Mammary epithelial cell (primary cell): ENCODE results near the gene GABRR1.

ENCODE experiments used
- CTCF ChIP-seq, 2 donors: IDR thresholded peaks in 1 of 2; conservative IDR thresholded peaks in 1 of 2; 2 replicates each; pipeline ENCODE4 v1.5.1; 2011 to 2012; ENCODE audit warnings: inconsistent platforms in 2 of 2, low read length in 2 of 2, mild to moderate bottlenecking in 2 of 2, control low read depth in 1 of 2, low read depth in 1 of 2; ENCODE audit not compliant: insufficient read depth in 1 of 2; ENCODE audit errors: extremely low read depth in 1 of 2
- EZH2 ChIP-seq: IDR thresholded peaks from 2 replicates; pipeline ENCODE4 v1.6.1; 2012; ENCODE audit warnings: low read length, inconsistent platforms, borderline replicate concordance

GRCh38 chr6:89161326-89162046 lies 55.7 kb downstream of the GABRR1 start:
- no peak for TF ChIP-seq CTCF (conservative IDR thresholded peaks at IDR 0.05 in 1 of 2, IDR thresholded peaks at IDR 0.05 in 1 of 2; ENCODE audit: extremely low read depth in 1 of 2, insufficient read depth in 1 of 2, low read depth in 1 of 2, low read length in 2 of 2)
- TF ChIP-seq EZH2: no peak
